SIG-M5 treated with dmso at 0.1 percent for 504 hours (cell line): ENCODE data around the gene MCF2L.
"Not testable (repeated sequence)": the region's sequence is repeated elsewhere in the genome, so short reads cannot be mapped to it uniquely, and the experiment has no call there.

ENCODE experiments used
- DNase-seq: peaks from one replicate; lab custom pipeline; 2025; ENCODE audit not compliant: unreplicated experiment; lab: John Stamatoyannopoulos, UW

MCF2L gene

DNA sequence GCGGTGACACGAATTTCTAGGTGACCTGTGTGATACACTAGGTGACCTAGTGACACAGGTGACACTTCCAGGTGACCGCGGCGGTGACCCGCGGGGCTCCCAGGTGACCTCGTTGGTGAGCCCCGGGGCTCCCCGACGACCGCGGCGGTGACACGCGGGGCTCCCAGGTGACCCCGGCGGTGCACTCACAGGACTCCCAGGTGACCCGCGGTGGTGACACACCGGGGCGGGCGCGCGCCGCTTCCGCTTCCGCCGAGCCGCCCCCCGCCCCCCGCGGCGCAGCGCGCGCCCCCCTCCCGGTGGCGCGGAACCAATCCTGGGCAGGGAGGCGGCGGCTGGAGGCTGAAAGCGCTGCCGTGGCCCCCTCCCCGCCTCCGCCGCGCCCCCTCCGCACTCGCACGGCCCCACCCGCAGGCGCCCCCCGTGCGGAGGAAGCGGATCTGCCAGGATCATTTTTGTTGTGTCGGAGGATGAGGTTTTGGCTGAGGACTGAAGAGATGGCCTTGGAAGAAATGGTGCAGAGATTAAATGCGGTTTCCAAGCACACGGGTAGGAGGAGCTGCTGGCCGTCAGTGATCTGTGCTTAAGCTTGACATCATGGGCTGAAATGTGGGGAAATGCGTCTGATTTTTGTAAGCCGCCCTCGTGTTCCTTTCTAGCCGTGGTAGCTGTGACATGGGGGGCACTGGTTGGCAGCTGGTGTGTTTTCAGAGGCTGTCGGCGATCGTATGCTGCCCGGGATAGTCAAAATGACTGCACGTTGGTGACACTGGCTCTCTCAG lies at the start of gene MCF2L:
Gene MCF2L, plus strand, starts transcription at position 305 of the 782 bp plus-strand sequence. Its CDS starts 166 bp downstream, at position 471.
- DNase-seq: peak; percentile 24

DNA sequence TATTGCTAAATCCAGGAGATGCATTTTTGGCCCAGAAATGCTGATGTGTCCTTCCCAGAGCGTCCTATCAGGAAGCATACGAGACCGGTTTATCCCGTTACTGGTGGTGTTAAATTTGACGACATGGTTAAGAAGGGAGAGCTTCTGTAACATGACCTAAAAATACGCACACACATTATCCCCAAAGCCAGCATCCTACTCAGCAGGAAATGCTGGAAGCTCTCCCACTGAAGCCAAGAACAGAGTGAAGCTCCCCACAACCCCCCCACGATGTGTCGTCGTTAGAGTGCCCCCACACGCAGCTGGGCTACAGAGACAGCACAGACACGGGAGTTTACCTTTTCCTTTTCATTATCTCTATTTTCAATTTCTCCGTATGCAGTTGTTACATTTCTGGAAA lies 45.1 kb upstream of the MCF2L start:
- no peak for DNase-seq

DNA sequence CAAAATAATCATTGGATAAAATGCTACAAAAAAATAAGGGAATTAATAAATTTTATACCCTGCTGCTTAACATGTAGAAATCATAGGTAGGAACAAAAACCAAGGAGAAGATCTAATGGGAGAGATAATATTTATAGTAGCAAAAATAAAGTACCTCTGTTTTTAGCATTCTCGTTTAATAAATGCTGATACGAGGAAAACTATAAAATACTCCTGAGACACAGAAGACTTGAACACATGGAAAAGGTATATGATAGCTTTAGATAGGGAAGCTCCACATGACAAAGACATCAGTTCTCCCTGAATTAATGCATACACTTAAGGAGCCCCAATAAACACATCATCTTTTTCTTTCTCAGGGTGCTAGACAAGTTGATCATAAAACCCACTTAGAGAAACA lies 44.6 kb upstream of the MCF2L start:
- no peak for DNase-seq

GRCh38 chr13:112926003-112926402 lies 43.0 kb upstream of the MCF2L start:
- DNase-seq: no peak

GRCh38 chr13:112926993-112927392 lies 42.0 kb upstream of the MCF2L start:
- no peak for DNase-seq

GRCh38 chr13:112928020-112928971 lies 40.7 kb upstream of the MCF2L start:
- DNase-seq: no peak

GRCh38 chr13:112928972-112929782 lies 39.8 kb upstream of the MCF2L start:
- DNase-seq: no peak

GRCh38 chr13:112929783-112930055 lies 39.3 kb upstream of the MCF2L start:
- no peak for DNase-seq

- no peak for DNase-seq
Measured at GRCh38 chr13:112930192-112930591, 38.8 kb upstream of the MCF2L start.

GRCh38 chr13:112931028-112931934 lies 37.7 kb upstream of the MCF2L start:
- DNase-seq: no peak

GRCh38 chr13:112932971-112933370 lies 36.0 kb upstream of the MCF2L start:
- DNase-seq: no peak

- no peak for DNase-seq
Measured at GRCh38 chr13:112933649-112934048, 35.4 kb upstream of the MCF2L start.

GRCh38 chr13:112934078-112934477 lies 34.9 kb upstream of the MCF2L start:
- no peak for DNase-seq

DNA sequence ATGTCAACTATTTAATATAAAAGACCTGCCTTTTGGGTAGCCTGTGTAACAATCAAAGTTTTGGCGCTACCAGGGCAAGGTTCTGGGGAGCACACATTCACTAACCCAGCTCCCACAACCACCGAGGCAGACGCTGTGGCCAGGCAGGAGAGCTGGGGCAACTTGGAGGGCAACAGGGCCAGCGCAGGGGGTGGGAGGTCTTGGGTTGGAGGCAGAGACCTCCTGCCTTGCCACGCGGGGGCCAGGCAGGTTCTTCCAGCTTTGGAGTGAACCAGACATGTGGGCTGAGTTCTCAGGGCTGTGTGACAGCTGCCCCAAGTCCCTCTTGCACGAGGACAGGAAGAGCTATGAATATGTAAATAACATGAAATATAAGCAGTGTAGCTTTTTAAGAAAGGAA lies 30.3 kb upstream of the MCF2L start:
- DNase-seq: no peak

GRCh38 chr13:112940236-112940635 lies 28.8 kb upstream of the MCF2L start:
- no peak for DNase-seq

DNA sequence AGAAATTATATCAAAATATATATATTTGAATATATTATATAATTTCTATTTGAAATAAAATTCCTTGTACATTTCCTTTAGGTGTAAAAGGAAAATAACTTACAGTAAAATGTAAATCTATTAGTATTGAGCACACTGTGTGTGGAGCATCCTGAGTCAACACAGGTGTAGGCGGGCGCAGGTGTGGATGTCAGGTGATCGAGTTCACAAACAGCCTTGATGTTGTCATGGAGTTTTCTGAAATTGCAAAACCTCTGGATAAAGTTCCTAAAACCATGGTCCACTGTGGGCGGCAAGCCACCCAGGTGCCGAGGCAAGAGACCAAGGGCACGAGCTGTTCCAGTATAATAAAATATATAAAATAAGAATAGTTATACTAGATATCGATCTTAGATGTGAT lies 27.7 kb upstream of the MCF2L start:
- DNase-seq: no peak

DNA sequence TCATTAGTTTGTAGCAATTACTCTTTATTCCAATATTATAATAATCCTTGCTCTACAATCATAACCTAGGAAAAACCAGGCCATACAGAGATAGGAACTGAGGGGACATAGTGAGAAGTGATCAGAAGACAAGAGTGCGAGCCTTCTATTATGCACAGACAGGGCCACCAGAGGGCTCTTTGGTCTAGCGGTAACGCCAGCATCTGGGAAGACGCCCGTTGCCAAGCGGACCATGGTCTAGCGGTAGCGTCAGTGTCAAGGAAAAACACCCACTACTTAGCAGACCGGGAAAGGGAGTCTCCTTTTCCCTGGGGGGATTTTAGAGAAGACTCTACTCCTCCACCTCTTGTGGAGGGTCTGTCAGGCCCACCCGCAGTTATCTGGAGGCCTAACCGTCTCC lies 27.2 kb upstream of the MCF2L start:
- DNase-seq: not testable (repeated sequence)

- DNase-seq: peak; percentile 90
Measured at GRCh38 chr13:112942689-112943308, 26.2 kb upstream of the MCF2L start.

DNA sequence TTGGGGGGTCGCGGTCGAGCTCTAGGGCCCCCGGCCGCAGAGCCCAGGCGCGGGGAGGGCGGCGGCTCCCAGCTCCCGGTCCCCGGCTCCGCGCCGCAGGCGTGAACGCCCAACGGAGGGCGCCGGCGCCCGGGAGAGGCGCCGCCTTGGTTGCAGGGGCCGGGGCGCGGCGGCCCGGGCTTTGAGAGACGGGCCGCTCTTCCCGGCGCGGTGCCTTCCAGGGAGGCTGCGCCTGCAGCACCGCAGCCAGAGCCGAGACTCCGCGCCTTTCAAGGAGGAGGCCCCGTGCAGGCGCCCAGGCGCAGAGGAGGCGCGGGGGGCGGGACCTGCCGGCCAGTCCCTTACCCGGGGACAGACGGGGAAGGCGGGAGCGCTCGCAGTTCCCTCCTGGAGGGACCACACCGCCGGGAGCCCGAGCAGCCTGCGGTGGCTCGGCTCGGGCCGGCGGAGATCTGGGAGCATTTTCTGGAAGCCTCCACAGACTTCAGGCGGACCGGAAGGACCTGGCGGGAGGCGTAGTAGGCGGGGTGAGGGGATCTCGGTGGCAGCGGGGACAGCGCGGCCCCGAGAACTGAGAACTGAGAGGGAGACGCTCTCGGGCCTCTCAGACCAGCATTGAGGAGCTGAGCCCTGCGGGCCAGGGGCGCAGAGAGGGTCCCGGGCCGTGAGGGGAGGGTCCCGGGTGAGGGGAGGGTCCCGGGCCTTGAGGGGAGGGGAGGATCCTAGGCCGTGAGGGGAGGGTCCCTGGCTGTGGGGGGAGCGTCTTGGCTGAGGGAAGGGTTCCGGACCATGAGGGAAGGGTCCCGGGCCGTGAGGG lies 25.5 kb upstream of the MCF2L start:
- DNase-seq: peak; percentile 26
